ENCODE results near the gene NELFE. TPM values are rescaled to one million over a fixed set of nuclear protein-coding genes. Genes with fewer than 3 reads are reported as not detected.

The NELFE gene
- total and polyA plus RNA-seq, 2 of the 13 experiments (the other 11 are each of a cell fraction or from before 2014, with no cell fraction given): 51.3 to 69.8 TPM

DNA sequence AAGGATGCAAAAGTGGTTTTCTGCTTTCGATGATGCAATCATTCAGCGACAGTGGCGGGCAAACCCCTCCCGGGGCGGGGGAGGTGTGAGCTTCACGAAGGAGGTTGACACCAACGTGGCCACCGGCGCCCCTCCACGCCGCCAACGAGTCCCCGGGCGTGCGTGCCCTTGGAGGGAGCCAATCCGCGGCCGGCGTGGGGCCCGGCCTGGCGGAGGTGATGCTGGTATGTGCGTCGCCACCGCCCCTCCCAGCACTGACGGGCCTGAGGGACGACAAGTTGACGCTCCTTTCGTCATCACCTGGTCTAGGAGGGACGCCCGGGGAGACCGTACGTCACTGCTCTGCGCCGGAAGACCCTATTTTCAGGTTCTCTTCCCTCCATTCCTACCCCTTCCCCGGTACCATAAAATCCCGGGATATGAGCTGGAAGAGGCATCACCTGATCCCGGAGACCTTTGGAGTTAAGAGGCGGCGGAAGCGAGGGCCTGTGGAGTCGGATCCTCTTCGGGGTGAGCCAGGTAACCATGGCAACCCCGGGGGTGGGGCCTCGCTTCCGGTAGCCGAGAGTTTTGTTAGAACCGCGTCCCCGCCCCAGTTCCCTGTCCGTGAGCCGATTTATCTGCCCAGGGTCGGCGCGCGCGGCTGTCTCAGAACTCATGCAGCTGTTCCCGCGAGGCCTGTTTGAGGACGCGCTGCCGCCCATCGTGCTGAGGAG lies 13.4 kb upstream of the NELFE start, which contains the start of gene DXO (continued):
- 0 out of 2 replicates have a peak, but pooled peaks have one; percentile 52 for TF ChIP-seq ZSCAN20 (CRISPR knock-in tag; IDR thresholded peaks at IDR 0.05; ENCODE audit: borderline replicate concordance)
- peak; percentile 73; the same call in 1 of the 2 replicates for TF ChIP-seq ZNF12 (CRISPR knock-in tag; IDR thresholded peaks at IDR 0.05)
- peak; percentile 70 for TF ChIP-seq POLR2G (IDR thresholded peaks at IDR 0.05; ENCODE audit: low read depth, low read length)
- no peak; the same call in none of the 2 replicates for TF ChIP-seq SNAPC2 (CRISPR knock-in tag; IDR thresholded peaks at IDR 0.05)
- TF ChIP-seq, protein P1, sequence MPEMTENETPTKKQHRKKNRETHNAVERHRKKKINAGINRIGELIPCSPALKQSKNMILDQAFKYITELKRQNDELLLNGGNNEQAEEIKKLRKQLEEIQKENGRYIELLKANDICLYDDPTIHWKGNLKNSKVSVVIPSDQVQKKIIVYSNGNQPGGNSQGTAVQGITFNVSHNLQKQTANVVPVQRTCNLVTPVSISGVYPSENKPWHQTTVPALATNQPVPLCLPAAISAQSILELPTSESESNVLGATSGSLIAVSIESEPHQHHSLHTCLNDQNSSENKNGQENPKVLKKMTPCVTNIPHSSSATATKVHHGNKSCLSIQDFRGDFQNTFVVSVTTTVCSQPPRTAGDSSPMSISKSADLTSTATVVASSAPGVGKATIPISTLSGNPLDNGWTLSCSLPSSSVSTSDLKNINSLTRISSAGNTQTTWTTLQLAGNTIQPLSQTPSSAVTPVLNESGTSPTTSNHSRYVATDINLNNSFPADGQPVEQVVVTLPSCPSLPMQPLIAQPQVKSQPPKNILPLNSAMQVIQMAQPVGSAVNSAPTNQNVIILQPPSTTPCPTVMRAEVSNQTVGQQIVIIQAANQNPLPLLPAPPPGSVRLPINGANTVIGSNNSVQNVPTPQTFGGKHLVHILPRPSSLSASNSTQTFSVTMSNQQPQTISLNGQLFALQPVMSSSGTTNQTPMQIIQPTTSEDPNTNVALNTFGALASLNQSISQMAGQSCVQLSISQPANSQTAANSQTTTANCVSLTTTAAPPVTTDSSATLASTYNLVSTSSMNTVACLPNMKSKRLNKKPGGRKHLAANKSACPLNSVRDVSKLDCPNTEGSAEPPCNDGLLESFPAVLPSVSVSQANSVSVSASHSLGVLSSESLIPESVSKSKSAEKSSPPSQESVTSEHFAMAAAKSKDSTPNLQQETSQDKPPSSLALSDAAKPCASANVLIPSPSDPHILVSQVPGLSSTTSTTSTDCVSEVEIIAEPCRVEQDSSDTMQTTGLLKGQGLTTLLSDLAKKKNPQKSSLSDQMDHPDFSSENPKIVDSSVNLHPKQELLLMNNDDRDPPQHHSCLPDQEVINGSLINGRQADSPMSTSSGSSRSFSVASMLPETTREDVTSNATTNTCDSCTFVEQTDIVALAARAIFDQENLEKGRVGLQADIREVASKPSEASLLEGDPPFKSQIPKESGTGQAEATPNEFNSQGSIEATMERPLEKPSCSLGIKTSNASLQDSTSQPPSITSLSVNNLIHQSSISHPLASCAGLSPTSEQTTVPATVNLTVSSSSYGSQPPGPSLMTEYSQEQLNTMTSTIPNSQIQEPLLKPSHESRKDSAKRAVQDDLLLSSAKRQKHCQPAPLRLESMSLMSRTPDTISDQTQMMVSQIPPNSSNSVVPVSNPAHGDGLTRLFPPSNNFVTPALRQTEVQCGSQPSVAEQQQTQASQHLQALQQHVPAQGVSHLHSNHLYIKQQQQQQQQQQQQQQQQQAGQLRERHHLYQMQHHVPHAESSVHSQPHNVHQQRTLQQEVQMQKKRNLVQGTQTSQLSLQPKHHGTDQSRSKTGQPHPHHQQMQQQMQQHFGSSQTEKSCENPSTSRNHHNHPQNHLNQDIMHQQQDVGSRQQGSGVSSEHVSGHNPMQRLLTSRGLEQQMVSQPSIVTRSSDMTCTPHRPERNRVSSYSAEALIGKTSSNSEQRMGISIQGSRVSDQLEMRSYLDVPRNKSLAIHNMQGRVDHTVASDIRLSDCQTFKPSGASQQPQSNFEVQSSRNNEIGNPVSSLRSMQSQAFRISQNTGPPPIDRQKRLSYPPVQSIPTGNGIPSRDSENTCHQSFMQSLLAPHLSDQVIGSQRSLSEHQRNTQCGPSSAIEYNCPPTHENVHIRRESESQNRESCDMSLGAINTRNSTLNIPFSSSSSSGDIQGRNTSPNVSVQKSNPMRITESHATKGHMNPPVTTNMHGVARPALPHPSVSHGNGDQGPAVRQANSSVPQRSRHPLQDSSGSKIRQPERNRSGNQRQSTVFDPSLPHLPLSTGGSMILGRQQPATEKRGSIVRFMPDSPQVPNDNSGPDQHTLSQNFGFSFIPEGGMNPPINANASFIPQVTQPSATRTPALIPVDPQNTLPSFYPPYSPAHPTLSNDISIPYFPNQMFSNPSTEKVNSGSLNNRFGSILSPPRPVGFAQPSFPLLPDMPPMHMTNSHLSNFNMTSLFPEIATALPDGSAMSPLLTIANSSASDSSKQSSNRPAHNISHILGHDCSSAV (CRISPR knock-in tag; IDR thresholded peaks at IDR 0.05; ENCODE audit: borderline replicate concordance): no peak
- TF ChIP-seq THAP7 (CRISPR knock-in tag; IDR thresholded peaks at IDR 0.05): no peak
- no peak; the same call in 1 of the 2 replicates for TF ChIP-seq HIC2 (CRISPR knock-in tag; IDR thresholded peaks at IDR 0.05; ENCODE audit: low read depth)
- TF ChIP-seq ZNF792 (CRISPR knock-in tag; IDR thresholded peaks at IDR 0.05): peak; percentile 75
- peak; percentile 83; the same call in 1 of the 2 replicates for TF ChIP-seq ZNF235 (CRISPR knock-in tag; IDR thresholded peaks at IDR 0.05; ENCODE audit: borderline replicate concordance)
- TF ChIP-seq ZNF431 (CRISPR knock-in tag; IDR thresholded peaks at IDR 0.05; ENCODE audit: borderline replicate concordance, low read depth): no peak
- TF ChIP-seq ZNF839 (CRISPR knock-in tag; IDR thresholded peaks at IDR 0.05; ENCODE audit: borderline replicate concordance): peak; percentile 94
- no peak; the same call in 1 of the 2 replicates for TF ChIP-seq REXO4 (CRISPR knock-in tag; IDR thresholded peaks at IDR 0.05; ENCODE audit: borderline replicate concordance)
- TF ChIP-seq GATAD2A (CRISPR knock-in tag; IDR thresholded peaks at IDR 0.05): peak; percentile 66; the same call in 1 of the 2 replicates
- peak; percentile 93 for TF ChIP-seq SPEN (CRISPR knock-in tag; IDR thresholded peaks at IDR 0.05; ENCODE audit: low read depth)
- no peak for TF ChIP-seq TRIM24 (CRISPR knock-in tag; IDR thresholded peaks at IDR 0.05)
- no peak for TF ChIP-seq ZBTB7A (CRISPR knock-in tag; IDR thresholded peaks at IDR 0.05)
- TF ChIP-seq, protein P2, sequence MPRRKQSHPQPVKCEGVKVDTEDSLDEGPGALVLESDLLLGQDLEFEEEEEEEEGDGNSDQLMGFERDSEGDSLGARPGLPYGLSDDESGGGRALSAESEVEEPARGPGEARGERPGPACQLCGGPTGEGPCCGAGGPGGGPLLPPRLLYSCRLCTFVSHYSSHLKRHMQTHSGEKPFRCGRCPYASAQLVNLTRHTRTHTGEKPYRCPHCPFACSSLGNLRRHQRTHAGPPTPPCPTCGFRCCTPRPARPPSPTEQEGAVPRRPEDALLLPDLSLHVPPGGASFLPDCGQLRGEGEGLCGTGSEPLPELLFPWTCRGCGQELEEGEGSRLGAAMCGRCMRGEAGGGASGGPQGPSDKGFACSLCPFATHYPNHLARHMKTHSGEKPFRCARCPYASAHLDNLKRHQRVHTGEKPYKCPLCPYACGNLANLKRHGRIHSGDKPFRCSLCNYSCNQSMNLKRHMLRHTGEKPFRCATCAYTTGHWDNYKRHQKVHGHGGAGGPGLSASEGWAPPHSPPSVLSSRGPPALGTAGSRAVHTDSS (CRISPR knock-in tag; conservative IDR thresholded peaks at IDR 0.05): 0 out of 2 replicates have a peak, but pooled peaks have one; percentile 39
